PC-3 (cell line): ENCODE results near the gene CCL7.

Source experiments
- CTCF ChIP-seq: fragments of 300-600 bp; sonication (generic); conservative IDR thresholded peaks from 2 replicates; pipeline ENCODE4 v1.5.1; 2017; ENCODE audit warnings: antibody characterized with exemption, low read depth, mild to moderate bottlenecking, low read length
- EZH2 ChIP-seq: fragments of 300-600 bp; sonication (generic); IDR thresholded peaks from one replicate; pipeline ENCODE4 v1.6.1; 2017; ENCODE audit warnings: antibody characterized with exemption, mild to moderate bottlenecking, low read length; ENCODE audit not compliant: unreplicated experiment

GRCh38 chr17:34290586-34290985, 20.6 kb downstream of the CCL7 start:
- TF ChIP-seq CTCF = no peak
- no peak for TF ChIP-seq EZH2
